Adrenal gland (tissue), 12 donors: ENCODE measurements around the gene GMPR2. TPM values are rescaled to one million over a fixed set of nuclear protein-coding genes. Genes with fewer than 3 reads are reported as not detected.

ENCODE experiments used
- DNase-seq, 7 donors: peaks; one replicate each; pipeline ENCODE4 v3.0.0-alpha.2; 2019 to 2020
- H3K27ac ChIP-seq, 5 donors: fragments of 200-600 bp; sonication (generic) in 4 of 5; 1 replicate in 3 of 5; 2 replicates in 2 of 5; pipeline versions ENCODE4 v1.5.1 to v1.8.0; 2016 to 2020; ENCODE audit warnings: mild to moderate bottlenecking in 1 of 5
- H3K27me3 ChIP-seq: fragments of 200-600 bp; 2 replicates; pipeline ENCODE4 v1.8.0; 2021
- H3K36me3 ChIP-seq, 2 donors: fragments of 200-600 bp; replicated peaks in 1 of 2; 1 replicate in 1 of 2; 2 replicates in 1 of 2; pipeline versions ENCODE4 v1.5.1 to v1.8.0; 2018 to 2022
- H3K4me1 ChIP-seq, 2 donors: fragments of 200-600 bp; replicated peaks in 1 of 2; 1 replicate in 1 of 2; 2 replicates in 1 of 2; pipeline versions ENCODE4 v1.5.1 to v1.8.0; 2018 to 2021
- H3K4me3 ChIP-seq, 4 donors: fragments of 200-600 bp; sonication (generic) in 3 of 4; one replicate each; pipeline ENCODE4 v1.5.1; 2016 to 2018
- H3K9me3 ChIP-seq, 3 donors: fragments of 200-600 bp; sonication (generic) in 1 of 3; replicated peaks in 1 of 3; 1 replicate in 2 of 3; 2 replicates in 1 of 3; pipeline versions ENCODE4 v1.5.1 to v1.8.0; 2016 to 2021
- POLR2A ChIP-seq, 2 donors: fragments of 450-650 bp; IDR thresholded peaks; one replicate each; pipeline ENCODE4 v1.6.1; 2017; ENCODE audit warnings: antibody characterized with exemption in 2 of 2, mild to moderate bottlenecking in 2 of 2, moderate library complexity in 1 of 2
- WGBS, 4 donors: extraction: QIAGEN DNeasy Blood & Tissue Kit in 2 of 4; methylation state at CpG; one replicate each; pipeline versions ENCODE4 v1.1.5 to v1.1.7; 2013 to 2017; 5-methylcytosine and 5-hydroxymethylcytosine counted together
- intact Hi-C, 2 donors: fragments of 100-400 bp; cut with DNase I; formaldehyde crosslinking; loops; one replicate each; pipeline versions ENCODE4 v1.14.1 to v1.15.0; 2022 to 2023
- polyA plus RNA-seq, 3 donors: library from polyadenylated mRNA; stranded (reverse); fragments of 200-250 nt in 2 of 3; fragments of 350-450 nt in 1 of 3; fragmentation: Illumina TruSeq in 1 of 3; extraction: RNeasy Lipid Tissue Mini Kit (QIAGEN cat#74804) in 1 of 3; gene quantifications; one replicate each; pipeline ENCODE4 v1.2.3, GENCODE V29; 2013 to 2014
- total RNA-seq, 9 donors: library from RNA; depleted of rRNA in 4 of 9; stranded (reverse); fragments of >200 nt in 4 of 9; fragments of 120-200 nt in 1 of 9; fragmentation: NEBNext Ultra II Directional in 1 of 9; extraction: Animal tissue kit (Norgen Biotek cat#: 25700) in 1 of 9; gene quantifications; one replicate each; pipeline versions ENCODE4 v1.1.0 to v1.2.4, GENCODE V29; 2013 to 2023
- TF ChIP-seq, protein P1 (sequence below), 6 experiments: fragments of 450-650 bp in 4 of 6; fragments of 200-600 bp in 2 of 6; sonication (generic) in 1 of 6; IDR thresholded peaks; 1 replicate in 5 of 6; 2 replicates in 1 of 6; pipeline versions ENCODE4 v1.5.1 to v1.8.0; 2016 to 2021; ENCODE audit warnings: antibody characterized with exemption in 6 of 6, mild to moderate bottlenecking in 2 of 6, moderate library complexity in 1 of 6
- donor health status: healthy with polysubstance abuse.
- donor health status: Bipolar disorder and iron deficiency.
- donor health status: DM: yes; HTN: yes; CAD: no.
- donor health status: DM: no; HTN: no; CAD: no.
- donor health status: DM: no; HTN: no; CAD: no.
- donor health status: DM: yes; HTN: yes; CAD: no.

Gene GMPR2
- total and polyA plus RNA-seq, 12 donors = 70.6 to 188 (median 124) TPM

DNA sequence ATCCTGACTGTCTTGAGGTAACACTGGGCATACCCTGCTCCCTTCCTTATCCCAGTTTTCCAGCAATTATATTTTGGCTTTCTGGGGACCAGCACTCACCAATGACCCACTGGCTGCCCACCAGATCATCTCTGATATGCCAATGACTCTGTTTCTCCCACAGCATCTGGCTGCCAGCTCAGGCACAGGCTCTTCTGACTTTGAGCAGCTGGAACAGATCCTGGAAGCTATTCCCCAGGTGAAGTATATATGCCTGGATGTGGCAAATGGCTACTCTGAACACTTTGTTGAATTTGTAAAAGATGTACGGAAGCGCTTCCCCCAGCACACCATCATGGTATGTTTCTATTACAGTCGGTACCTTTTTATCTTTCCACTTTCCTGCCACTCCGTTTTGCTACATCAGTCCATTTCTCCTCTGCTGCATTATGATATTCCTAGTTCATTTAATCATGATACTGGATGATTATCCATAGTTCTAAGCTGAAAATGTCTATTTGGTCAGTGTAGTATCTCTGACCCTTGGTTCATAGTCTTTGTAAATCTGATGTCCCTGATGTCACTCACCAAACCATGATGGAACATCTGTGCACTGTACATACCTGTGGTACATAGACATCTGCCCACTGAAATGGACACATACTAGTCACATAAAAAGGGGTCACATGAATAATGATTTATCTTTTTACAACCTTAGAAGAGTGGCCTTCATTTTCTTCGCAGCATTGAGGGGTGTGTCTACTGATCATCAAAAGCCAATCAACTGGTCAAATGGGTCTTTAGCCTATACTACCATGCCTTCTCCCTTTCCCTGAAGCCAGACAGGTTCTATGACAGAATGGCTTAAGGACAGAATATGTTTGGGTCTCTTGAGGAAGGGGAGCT, 3.3 kb downstream of the GMPR2 start:
- Histone ChIP-seq H3K27ac (peak overlapping the region in 2 of 5 donors; percentile 77 to 93), H3K4me1 (peaks cover 41 to 66% of the 10 kb centered on the region in 2 donors), H3K27me3 (no peaks in the 10 kb centered on the region), H3K9me3 (no peaks in the 10 kb centered on the region), H3K36me3 (peaks cover 0 to 64% of the 10 kb centered on the region in 2 donors), H3K4me3 (no peak overlapping the region)
- intact Hi-C loops = loop anchor here in 1 of 2 donors (5.0 kb wide), 1 partner anchor 206 kb away; the partner anchor contains the start of gene SDR39U1
- 86 to 92% (median 89%) methylated on average over 5 of the region's 5 CpGs for WGBS, 4 donors
- TF ChIP-seq POLR2A (IDR thresholded peaks at IDR 0.05) = no peak
- TF ChIP-seq, protein P1, sequence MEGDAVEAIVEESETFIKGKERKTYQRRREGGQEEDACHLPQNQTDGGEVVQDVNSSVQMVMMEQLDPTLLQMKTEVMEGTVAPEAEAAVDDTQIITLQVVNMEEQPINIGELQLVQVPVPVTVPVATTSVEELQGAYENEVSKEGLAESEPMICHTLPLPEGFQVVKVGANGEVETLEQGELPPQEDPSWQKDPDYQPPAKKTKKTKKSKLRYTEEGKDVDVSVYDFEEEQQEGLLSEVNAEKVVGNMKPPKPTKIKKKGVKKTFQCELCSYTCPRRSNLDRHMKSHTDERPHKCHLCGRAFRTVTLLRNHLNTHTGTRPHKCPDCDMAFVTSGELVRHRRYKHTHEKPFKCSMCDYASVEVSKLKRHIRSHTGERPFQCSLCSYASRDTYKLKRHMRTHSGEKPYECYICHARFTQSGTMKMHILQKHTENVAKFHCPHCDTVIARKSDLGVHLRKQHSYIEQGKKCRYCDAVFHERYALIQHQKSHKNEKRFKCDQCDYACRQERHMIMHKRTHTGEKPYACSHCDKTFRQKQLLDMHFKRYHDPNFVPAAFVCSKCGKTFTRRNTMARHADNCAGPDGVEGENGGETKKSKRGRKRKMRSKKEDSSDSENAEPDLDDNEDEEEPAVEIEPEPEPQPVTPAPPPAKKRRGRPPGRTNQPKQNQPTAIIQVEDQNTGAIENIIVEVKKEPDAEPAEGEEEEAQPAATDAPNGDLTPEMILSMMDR (IDR thresholded peaks at IDR 0.05) = no peak
- DNase-seq = peak in 2 of 7 donors; percentile 10 to 36

DNA sequence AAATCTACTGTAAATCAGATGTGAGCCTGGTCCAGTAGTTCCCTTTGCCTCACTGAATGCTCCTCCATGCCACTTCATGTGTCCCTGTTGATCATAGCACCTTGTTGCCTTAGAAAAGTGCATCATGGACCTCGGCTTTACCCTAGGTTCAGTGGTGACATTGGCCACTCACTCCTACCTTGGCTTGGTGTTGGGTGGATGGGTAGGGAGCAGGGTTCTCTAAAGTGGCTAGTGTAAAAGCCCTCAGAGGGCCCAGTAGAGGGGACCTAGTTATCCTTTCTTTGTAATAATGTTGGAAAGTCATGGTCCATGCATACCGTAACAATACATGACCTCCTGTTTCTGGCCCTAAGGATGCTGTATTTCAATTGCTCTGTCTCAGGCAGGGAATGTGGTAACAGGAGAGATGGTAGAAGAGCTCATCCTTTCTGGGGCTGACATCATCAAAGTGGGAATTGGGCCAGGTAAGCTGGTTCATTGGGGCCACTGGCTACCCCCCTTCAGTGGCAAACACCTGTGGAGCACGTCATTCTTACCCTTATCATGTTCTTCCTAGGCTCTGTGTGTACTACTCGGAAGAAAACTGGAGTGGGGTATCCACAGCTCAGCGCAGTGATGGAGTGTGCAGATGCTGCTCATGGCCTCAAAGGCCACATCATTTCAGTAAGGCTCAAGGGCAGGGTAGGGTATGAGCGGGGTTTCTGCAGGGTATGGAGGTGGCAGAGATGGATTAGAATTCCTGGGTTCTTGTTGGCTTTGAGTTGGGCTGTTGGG, 4.1 kb downstream of the GMPR2 start:
- H3K27me3 ChIP-seq = no peaks in the 10 kb centered on the region
- H3K4me3 ChIP-seq = no peak overlapping the region
- H3K9me3 ChIP-seq = no peaks in the 10 kb centered on the region
- 94 to 100% (median 96%) methylated on average over 6 of the region's 6 CpGs for WGBS, 4 donors
- intact Hi-C loops = loop anchor here in 1 of 2 donors (5.0 kb wide), 1 partner anchor 205 kb away; the partner anchor contains the start of gene SDR39U1
- peaks cover 0 to 64% of the 10 kb centered on the region in 2 donors for H3K36me3 ChIP-seq
- peak in 2 of 7 donors; percentile 10 to 47 for DNase-seq
- H3K27ac ChIP-seq = peak overlapping the region in 2 of 5 donors; percentile 28 to 77
- peaks cover 40 to 68% of the 10 kb centered on the region in 2 donors for H3K4me1 ChIP-seq
- TF ChIP-seq POLR2A (IDR thresholded peaks at IDR 0.05) = no peak
- TF ChIP-seq, protein P1 (IDR thresholded peaks at IDR 0.05) = no peak

DNA sequence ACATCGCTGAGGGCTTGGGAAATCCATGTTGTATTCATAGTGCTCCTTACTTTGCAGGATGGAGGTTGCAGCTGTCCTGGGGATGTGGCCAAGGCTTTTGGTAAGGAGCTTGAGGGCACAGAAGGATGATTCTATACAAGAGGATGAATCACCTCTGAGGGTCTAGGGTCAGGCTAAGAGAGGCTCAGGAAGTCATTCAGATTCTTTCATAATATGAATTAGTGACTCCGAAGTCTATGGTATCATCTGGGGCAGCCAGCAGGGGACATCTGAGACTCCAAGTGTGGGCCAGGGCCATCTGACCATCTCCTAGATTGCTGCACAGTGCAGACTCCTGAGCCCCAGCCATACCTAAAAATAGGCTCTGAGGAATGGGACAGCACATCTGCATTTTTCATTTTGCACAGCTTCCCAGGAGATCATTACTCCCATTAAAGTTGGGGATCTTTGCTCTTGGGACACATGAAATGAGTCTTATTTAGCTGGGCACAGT, 4.8 kb downstream of the GMPR2 start:
- Histone ChIP-seq H3K4me1 (peaks cover 39 to 68% of the 10 kb centered on the region in 2 donors), H3K27me3 (no peaks in the 10 kb centered on the region), H3K4me3 (no peak overlapping the region), H3K9me3 (no peaks in the 10 kb centered on the region), H3K27ac (no peak overlapping the region), H3K36me3 (peaks cover 0 to 64% of the 10 kb centered on the region in 2 donors)
- DNase-seq = peak in 2 of 7 donors; percentile 16 to 47
- 92 to 95% (median 94%) methylated on average over 2 of the region's 2 CpGs for WGBS, 4 donors
- intact Hi-C loops = loop anchor here in 1 of 2 donors (5.0 kb wide), 1 partner anchor 205 kb away; the partner anchor contains the start of gene SDR39U1
- TF ChIP-seq, protein P1 (IDR thresholded peaks at IDR 0.05) = no peak
- no peak for TF ChIP-seq POLR2A (IDR thresholded peaks at IDR 0.05)
